CD4-positive, alpha-beta T cell (primary cell): ENCODE measurements around the gene STAB2. TPM values are rescaled to one million over a fixed set of nuclear protein-coding genes. Genes with fewer than 3 reads are reported as not detected.

Experiments
- ATAC-seq: fragments of 200-7000 bp; cut with Tn5 transposase; one replicate; pipeline ENCODE4 v1.10.0; 2022; ENCODE audit warnings: mild to moderate bottlenecking; ENCODE audit not compliant: poor library complexity
- CTCF ChIA-PET: fragments of 350-600 bp; sonication (Branson Sonifier 250); formaldehyde crosslinking; loops from one replicate; lab custom pipeline; 2021; ENCODE audit warnings: antibody characterized with exemption, inconsistent platforms; lab: Charles Lee
- POLR2A ChIA-PET: fragments of 350-600 bp; sonication (Branson Sonifier 250); formaldehyde crosslinking; loops from one replicate; lab custom pipeline; 2021; ENCODE audit warnings: antibody characterized with exemption, inconsistent platforms; lab: Charles Lee
- DNase-seq, 14 experiments: peaks; one replicate each; pipeline ENCODE4 v3.0.0-alpha.2; 2013 to 2020; ENCODE audit warnings: mixed read lengths in 2 of 14
- H3K27ac ChIP-seq, 2 donors: one replicate each; pipeline versions ENCODE4 v1.5.1 to v1.7.0; 2013; ENCODE audit warnings: low read length in 2 of 2, low read depth in 1 of 2, mild to moderate bottlenecking in 1 of 2
- H3K27me3 ChIP-seq, 2 experiments: 1 replicate in 1 of 2; 2 replicates in 1 of 2; pipeline versions ENCODE4 v1.6.1 to v1.7.0; 2013; ENCODE audit warnings: low read length in 2 of 2, control low read depth in 1 of 2, mild to moderate bottlenecking in 1 of 2, moderate library complexity in 1 of 2; ENCODE audit not compliant: insufficient read depth in 2 of 2, control insufficient read depth in 1 of 2
- H3K36me3 ChIP-seq: one replicate; pipeline ENCODE4 v1.6.1; 2013; ENCODE audit warnings: low read length, control low read depth; ENCODE audit not compliant: insufficient read depth
- H3K4me1 ChIP-seq: one replicate; pipeline ENCODE4 v1.6.1; 2013; ENCODE audit warnings: low read length, control low read depth; ENCODE audit not compliant: insufficient read depth
- H3K4me3 ChIP-seq: one replicate; pipeline ENCODE4 v1.5.1; 2013; ENCODE audit warnings: mild to moderate bottlenecking, low read length, moderate library complexity
- H3K9me3 ChIP-seq, 2 experiments: 1 replicate in 1 of 2; 2 replicates in 1 of 2; pipeline versions ENCODE4 v1.6.1 to v1.7.0; 2013; ENCODE audit warnings: low read length in 2 of 2, mild to moderate bottlenecking in 2 of 2, control low read depth in 1 of 2, moderate library complexity in 1 of 2; ENCODE audit not compliant: control insufficient read depth in 1 of 2, insufficient read depth in 1 of 2
- H3K27ac Mint-ChIP-seq: one replicate; pipeline ENCODE4 v1.8.0; 2020; ENCODE audit warnings: mixed read lengths
- H3K27me3 Mint-ChIP-seq: one replicate; pipeline ENCODE4 v1.8.0; 2021; ENCODE audit warnings: mixed read lengths
- H3K36me3 Mint-ChIP-seq: one replicate; pipeline ENCODE4 v1.8.0; 2021; ENCODE audit warnings: low read depth, mixed read lengths
- H3K4me1 Mint-ChIP-seq: one replicate; pipeline ENCODE4 v1.8.0; 2021; ENCODE audit warnings: low read depth, mixed read lengths
- H3K4me3 Mint-ChIP-seq: one replicate; pipeline ENCODE4 v1.8.0; 2020; ENCODE audit warnings: mild to moderate bottlenecking, mixed read lengths
- H3K9me3 Mint-ChIP-seq: one replicate; pipeline ENCODE4 v1.8.0; 2020; ENCODE audit warnings: mixed read lengths
- intact Hi-C, 2 experiments: fragments of 100-400 bp; cut with DNase I in 1 of 2; cut with micrococcal nuclease in 1 of 2; formaldehyde crosslinking; loops; one replicate each; pipeline versions ENCODE4 v1.15.1 to v1.9.0; 2023 to 2025; cut with DNase I, micrococcal nuclease
- total RNA-seq, 174 experiments: library from RNA in 2 of 174; stranded (reverse) in 2 of 174; gene quantifications; one replicate each; pipeline ENCODE4 v1.2.3 and lab custom pipeline; 2021 to 2026
- TF ChIP-seq, protein P1 (sequence below): fragments of 200-600 bp; IDR thresholded peaks from one replicate; pipeline ENCODE4 v1.8.0; 2022; ENCODE audit warnings: antibody characterized with exemption, mild to moderate bottlenecking

STAB2 gene
- total RNA-seq, 2 experiments from 2014 or later, result not detected

DNA sequence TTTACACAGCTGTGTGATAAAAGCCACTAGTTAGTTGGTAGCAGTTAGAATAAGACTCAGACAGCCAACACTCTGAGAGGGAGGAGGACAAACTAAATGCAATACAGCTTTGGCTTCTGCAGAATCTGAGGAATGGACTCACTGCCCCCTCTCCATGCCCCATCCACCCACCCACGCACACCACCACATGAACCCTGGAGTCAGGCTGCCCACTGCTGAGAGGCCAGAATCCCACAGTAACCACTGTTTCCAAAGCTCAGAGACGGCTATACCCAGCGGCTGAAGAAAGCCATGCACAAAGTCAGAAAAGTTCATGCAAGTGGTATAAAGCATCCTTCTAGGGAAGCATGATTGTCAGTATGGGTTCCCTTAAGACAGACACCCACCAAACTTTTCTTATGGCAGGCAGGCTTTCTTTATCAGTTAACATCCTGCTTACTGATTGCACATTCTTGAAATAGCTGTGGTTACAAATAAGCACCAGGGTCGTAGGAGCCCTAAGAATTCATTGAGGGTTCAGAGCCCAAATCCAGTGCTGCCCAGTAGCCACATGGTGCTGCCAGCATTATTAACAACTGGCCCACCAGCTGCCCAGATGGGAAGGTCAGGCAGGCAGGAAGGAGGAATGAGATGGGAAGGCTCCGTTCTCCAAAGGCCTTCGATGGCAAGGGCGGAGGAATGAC, 192.5 kb downstream of the STAB2 start:
- H3K36me3 Mint-ChIP-seq, result peaks cover 83% of the 10 kb centered on the region
- H3K27ac Mint-ChIP-seq, result no peak overlapping the region

DNA sequence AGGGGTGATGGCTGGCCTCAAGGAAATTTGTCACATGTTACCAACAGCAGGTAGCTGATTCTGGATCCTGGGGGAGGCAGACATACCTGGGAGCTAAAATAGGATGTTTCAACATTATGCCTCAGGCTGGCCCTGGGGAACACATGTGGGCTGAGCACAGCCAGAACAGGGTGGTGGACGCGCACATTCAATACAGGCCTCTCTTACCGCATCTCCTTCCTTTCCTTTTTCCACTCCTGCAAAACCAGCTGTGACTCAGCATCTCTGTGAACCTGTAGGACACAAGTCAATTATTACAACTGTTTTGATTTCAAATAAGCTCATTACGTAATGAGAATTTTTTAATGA, 193.0 kb downstream of the STAB2 start:
- ATAC-seq (no peak), DNase-seq (no peak)
- Mint-ChIP-seq H3K27ac (no peak overlapping the region), H3K9me3 (no peaks in the 10 kb centered on the region), H3K36me3 (peaks cover 85% of the 10 kb centered on the region), H3K4me1 (no peaks in the 10 kb centered on the region), H3K27me3 (no peaks in the 10 kb centered on the region), H3K4me3 (no peak overlapping the region)
- intact Hi-C loops, result no loop called here
- H3K27me3 ChIP-seq, result no peaks in the 10 kb centered on the region
- H3K4me1 ChIP-seq, result no peaks in the 10 kb centered on the region
- H3K36me3 ChIP-seq, result peaks cover 16% of the 10 kb centered on the region
- H3K9me3 ChIP-seq, result no peaks in the 10 kb centered on the region
- CTCF ChIA-PET, result no interaction called here
- TF ChIP-seq, protein P1, sequence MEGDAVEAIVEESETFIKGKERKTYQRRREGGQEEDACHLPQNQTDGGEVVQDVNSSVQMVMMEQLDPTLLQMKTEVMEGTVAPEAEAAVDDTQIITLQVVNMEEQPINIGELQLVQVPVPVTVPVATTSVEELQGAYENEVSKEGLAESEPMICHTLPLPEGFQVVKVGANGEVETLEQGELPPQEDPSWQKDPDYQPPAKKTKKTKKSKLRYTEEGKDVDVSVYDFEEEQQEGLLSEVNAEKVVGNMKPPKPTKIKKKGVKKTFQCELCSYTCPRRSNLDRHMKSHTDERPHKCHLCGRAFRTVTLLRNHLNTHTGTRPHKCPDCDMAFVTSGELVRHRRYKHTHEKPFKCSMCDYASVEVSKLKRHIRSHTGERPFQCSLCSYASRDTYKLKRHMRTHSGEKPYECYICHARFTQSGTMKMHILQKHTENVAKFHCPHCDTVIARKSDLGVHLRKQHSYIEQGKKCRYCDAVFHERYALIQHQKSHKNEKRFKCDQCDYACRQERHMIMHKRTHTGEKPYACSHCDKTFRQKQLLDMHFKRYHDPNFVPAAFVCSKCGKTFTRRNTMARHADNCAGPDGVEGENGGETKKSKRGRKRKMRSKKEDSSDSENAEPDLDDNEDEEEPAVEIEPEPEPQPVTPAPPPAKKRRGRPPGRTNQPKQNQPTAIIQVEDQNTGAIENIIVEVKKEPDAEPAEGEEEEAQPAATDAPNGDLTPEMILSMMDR, result no peak
- POLR2A ChIA-PET, result no interaction called here
- H3K27ac ChIP-seq, result no peak overlapping the region
- H3K4me3 ChIP-seq, result no peak overlapping the region

More for the DNA sequence above, 192.5 kb downstream of the STAB2 start:
- intact Hi-C loops, result no loop called here
- Mint-ChIP-seq H3K4me3 (no peak overlapping the region), H3K9me3 (no peaks in the 10 kb centered on the region), H3K4me1 (no peaks in the 10 kb centered on the region), H3K27me3 (no peaks in the 10 kb centered on the region)
- Histone ChIP-seq H3K4me3 (no peak overlapping the region), H3K36me3 (peaks cover 11% of the 10 kb centered on the region), H3K27ac (no peak overlapping the region), H3K9me3 (no peaks in the 10 kb centered on the region), H3K4me1 (no peaks in the 10 kb centered on the region), H3K27me3 (no peaks in the 10 kb centered on the region)
- DNase-seq, result no peak
- ChIA-PET CTCF (no interaction called here), POLR2A (no interaction called here)
- TF ChIP-seq, protein P1, result no peak
- no peak for ATAC-seq

DNA sequence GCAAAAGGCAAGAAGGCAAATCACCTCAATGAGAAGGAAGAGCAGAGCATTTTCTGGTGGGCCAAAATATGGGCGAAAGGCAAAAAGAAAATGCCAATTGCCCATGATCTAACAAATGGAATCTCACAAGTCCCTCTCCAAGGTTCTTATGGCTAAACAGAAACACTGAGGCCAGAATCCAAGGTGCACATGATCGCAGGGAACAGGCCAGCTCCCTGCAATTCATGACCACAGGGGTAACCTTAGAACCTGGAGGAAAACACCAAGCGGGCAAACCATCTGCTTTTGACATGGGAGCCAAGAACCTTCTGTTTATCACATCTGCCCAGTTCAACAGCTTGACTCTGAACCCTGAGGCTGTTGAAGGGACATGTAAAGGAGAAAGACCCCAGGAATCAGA, 193.9 kb downstream of the STAB2 start:
- TF ChIP-seq, protein P1, result no peak
- Histone ChIP-seq H3K27me3 (no peaks in the 10 kb centered on the region), H3K4me3 (no peak overlapping the region), H3K4me1 (no peaks in the 10 kb centered on the region), H3K27ac (no peak overlapping the region), H3K9me3 (no peaks in the 10 kb centered on the region), H3K36me3 (peaks cover 16% of the 10 kb centered on the region)
- Mint-ChIP-seq H3K27me3 (no peaks in the 10 kb centered on the region), H3K36me3 (peaks cover 82% of the 10 kb centered on the region), H3K27ac (no peak overlapping the region), H3K9me3 (no peaks in the 10 kb centered on the region), H3K4me3 (no peak overlapping the region), H3K4me1 (no peaks in the 10 kb centered on the region)
- DNase-seq (no peak), ATAC-seq (no peak)
- POLR2A ChIA-PET, result no interaction called here
- CTCF ChIA-PET, result no interaction called here
- intact Hi-C loops, result no loop called here
